Body of pancreas (tissue), 4 donors: ENCODE results near the gene C4orf50. TPM values are rescaled to one million over a fixed set of nuclear protein-coding genes. Genes with fewer than 3 reads are reported as not detected.

Experiments
- ATAC-seq: fragments of 150-250 bp; one replicate; pipeline ENCODE4 v1.9.1; 2016
- DNase-seq, 4 donors: peaks; one replicate each; pipeline ENCODE4 v3.0.0-alpha.2; 2019
- H3K27ac ChIP-seq, 4 donors: fragments of 200-600 bp; sonication (generic); 1 replicate in 3 of 4; 2 replicates in 1 of 4; pipeline versions ENCODE4 v1.5.1 to v1.6.1; 2016 to 2019; ENCODE audit warnings: mild to moderate bottlenecking in 1 of 4, mixed read lengths in 1 of 4, moderate library complexity in 1 of 4
- H3K27me3 ChIP-seq, 2 donors: fragments of 200-600 bp; sonication (generic); one replicate each; pipeline ENCODE4 v1.6.0; 2016; ENCODE audit warnings: mild to moderate bottlenecking in 1 of 2
- H3K36me3 ChIP-seq, 2 donors: fragments of 200-600 bp; sonication (generic); replicated peaks in 1 of 2; 2 replicates each; pipeline ENCODE4 v1.5.1; 2016; ENCODE audit warnings: low read depth in 2 of 2; ENCODE audit not compliant: insufficient read depth in 1 of 2
- H3K4me1 ChIP-seq: fragments of 200-600 bp; sonication (generic); one replicate; pipeline ENCODE4 v1.6.0; 2016
- H3K4me3 ChIP-seq, 2 donors: fragments of 200-600 bp; sonication (generic); 1 replicate in 1 of 2; 2 replicates in 1 of 2; pipeline ENCODE4 v1.5.1; 2016 to 2019
- H3K9me3 ChIP-seq, 3 donors: fragments of 200-600 bp; sonication (generic); 1 replicate in 2 of 3; 2 replicates in 1 of 3; pipeline ENCODE4 v1.5.1; 2016
- CTCF ChIP-seq, 7 experiments: fragments of 450-650 bp in 4 of 7; fragments of 200-600 bp in 3 of 7; sonication (generic) in 3 of 7; IDR thresholded peaks; one replicate each; pipeline ENCODE4 v1.5.1; 2016 to 2019; ENCODE audit warnings: antibody characterized with exemption in 7 of 7
- POLR2A ChIP-seq, 3 donors: fragments of 450-650 bp; IDR thresholded peaks; one replicate each; pipeline ENCODE4 v1.6.1; 2016; ENCODE audit warnings: antibody characterized with exemption in 3 of 3, mild to moderate bottlenecking in 2 of 3
- WGBS, 2 donors: methylation state at CpG; one replicate each; pipeline ENCODE4 v1.1.5; 2017; 5-methylcytosine and 5-hydroxymethylcytosine counted together
- intact Hi-C: fragments of 100-400 bp; cut with DNase I; formaldehyde crosslinking; loops from one replicate; pipeline ENCODE4 v1.15.1; 2023
- total RNA-seq, 2 donors: library from RNA; depleted of rRNA; stranded (reverse); fragments of >200 nt; gene quantifications; one replicate each; pipeline ENCODE4 v1.1.0, GENCODE V29; 2016

The C4orf50 gene
- total RNA-seq, 2 donors from 2014 or later, result 0.26 TPM; not detected in 1

GRCh38 chr4:5992828-5993321 is 25.4 kb downstream of the C4orf50 start:
- H3K27me3 ChIP-seq, result no peaks in the 10 kb centered on the region
- TF ChIP-seq POLR2A (IDR thresholded peaks at IDR 0.05) (no peak), CTCF (IDR thresholded peaks at IDR 0.05) (no peak)
- H3K4me3 ChIP-seq, result no peak overlapping the region
- H3K27ac ChIP-seq, result no peak overlapping the region
- 48 to 56% methylated on average over 4 to 11 of the region's 11 CpGs for WGBS, 2 donors
- H3K4me1 ChIP-seq, result no peaks in the 10 kb centered on the region
- ATAC-seq, result no peak
- no peak for DNase-seq
- intact Hi-C loops, result no loop called here
- no peaks in the 10 kb centered on the region for H3K36me3 ChIP-seq
- no peaks in the 10 kb centered on the region for H3K9me3 ChIP-seq

GRCh38 chr4:5992171-5992827 is 25.9 kb downstream of the C4orf50 start:
- TF ChIP-seq POLR2A (IDR thresholded peaks at IDR 0.05), result no peak
- no peak for TF ChIP-seq CTCF (IDR thresholded peaks at IDR 0.05)
- no peak for DNase-seq
- no peak overlapping the region for H3K27ac ChIP-seq
- no peak overlapping the region for H3K4me3 ChIP-seq
- no peaks in the 10 kb centered on the region for H3K4me1 ChIP-seq
- no peak for ATAC-seq
- intact Hi-C loops, result no loop called here
- H3K27me3 ChIP-seq, result no peaks in the 10 kb centered on the region
- H3K36me3 ChIP-seq, result no peaks in the 10 kb centered on the region
- H3K9me3 ChIP-seq, result no peaks in the 10 kb centered on the region
- 54 to 60% methylated on average over 15 to 17 of the region's 17 CpGs for WGBS, 2 donors

GRCh38 chr4:5991405-5991804 is 26.8 kb downstream of the C4orf50 start:
- TF ChIP-seq CTCF (IDR thresholded peaks at IDR 0.05) (no peak), POLR2A (IDR thresholded peaks at IDR 0.05) (no peak)
- intact Hi-C loops, result no loop called here
- no peaks in the 10 kb centered on the region for H3K36me3 ChIP-seq
- H3K4me3 ChIP-seq, result no peak overlapping the region
- no peaks in the 10 kb centered on the region for H3K27me3 ChIP-seq
- DNase-seq, result no peak
- H3K9me3 ChIP-seq, result no peaks in the 10 kb centered on the region
- no peak overlapping the region for H3K27ac ChIP-seq
- H3K4me1 ChIP-seq, result no peaks in the 10 kb centered on the region
- no peak for ATAC-seq
- WGBS, 2 donors, result 20 to 46% methylated on average over 1 of the region's 1 CpG

GRCh38 chr4:5990446-5991160 is 27.6 kb downstream of the C4orf50 start:
- no peak for DNase-seq
- WGBS, 2 donors, result 75 to 84% methylated on average over 13 to 16 of the region's 16 CpGs
- H3K36me3 ChIP-seq, result no peaks in the 10 kb centered on the region
- no peak overlapping the region for H3K4me3 ChIP-seq
- no peak overlapping the region for H3K27ac ChIP-seq
- intact Hi-C loops, result no loop called here
- no peaks in the 10 kb centered on the region for H3K9me3 ChIP-seq
- TF ChIP-seq POLR2A (IDR thresholded peaks at IDR 0.05), result no peak
- TF ChIP-seq CTCF (IDR thresholded peaks at IDR 0.05), result no peak
- no peaks in the 10 kb centered on the region for H3K27me3 ChIP-seq
- no peaks in the 10 kb centered on the region for H3K4me1 ChIP-seq
- ATAC-seq, result no peak
